Activated CD8-positive, alpha-beta T cell treated with anti-CD3 and anti-CD28 coated beads for 36 hours (primary cell): ENCODE data around the gene RUNX1. TPM values are rescaled to one million over a fixed set of nuclear protein-coding genes. Genes with fewer than 3 reads are reported as not detected.

Experiments
- ATAC-seq: fragments of 200-7000 bp; cut with Tn5 transposase; one replicate; pipeline ENCODE4 v1.10.0; 2021; ENCODE audit warnings: mild to moderate bottlenecking, moderate library complexity
- CTCF ChIA-PET: fragments of 350-600 bp; sonication (Branson Sonifier 250); formaldehyde crosslinking; loops from one replicate; lab custom pipeline; 2021; ENCODE audit warnings: antibody characterized with exemption; lab: Charles Lee
- POLR2A ChIA-PET: fragments of 350-600 bp; sonication (Branson Sonifier 250); formaldehyde crosslinking; loops from one replicate; lab custom pipeline; 2021; ENCODE audit warnings: antibody characterized with exemption; lab: Charles Lee
- DNase-seq: peaks from one replicate; pipeline ENCODE4 v3.0.0-alpha.2; 2020
- H3K27ac Mint-ChIP-seq: one replicate; pipeline ENCODE4 v1.8.0; 2021; ENCODE audit warnings: mild to moderate bottlenecking, mixed read lengths
- H3K27me3 Mint-ChIP-seq: one replicate; pipeline ENCODE4 v1.8.0; 2021; ENCODE audit warnings: mixed read lengths
- H3K36me3 Mint-ChIP-seq: one replicate; pipeline ENCODE4 v1.8.0; 2021; ENCODE audit warnings: low read depth, mixed read lengths
- H3K4me1 Mint-ChIP-seq: one replicate; pipeline ENCODE4 v1.8.0; 2021; ENCODE audit warnings: low read depth, mixed read lengths
- H3K4me3 Mint-ChIP-seq: one replicate; pipeline ENCODE4 v1.8.0; 2021; ENCODE audit warnings: mild to moderate bottlenecking, moderate library complexity, mixed read lengths
- H3K9me3 Mint-ChIP-seq: one replicate; pipeline ENCODE4 v1.8.0; 2021; ENCODE audit warnings: mixed read lengths
- CTCF ChIP-seq: fragments of 200-600 bp; IDR thresholded peaks from one replicate; pipeline ENCODE4 v1.8.0; 2022; ENCODE audit warnings: antibody characterized with exemption, mild to moderate bottlenecking
- intact Hi-C: fragments of 100-400 bp; cut with micrococcal nuclease; formaldehyde crosslinking; loops from one replicate; pipeline ENCODE4 v1.10.0; 2022
- total RNA-seq, 2 experiments: library from RNA; stranded (reverse); gene quantifications; one replicate each; pipeline ENCODE4 v1.2.3, GENCODE V29; 2021

The RUNX1 gene
- total RNA-seq, 2 experiments from 2014 or later: 18.7 to 19.0 TPM

GRCh38 chr21:34814529-34814951 is 234.6 kb downstream of the RUNX1 start:
- H3K36me3 Mint-ChIP-seq: peaks cover 21% of the 10 kb centered on the region
- intact Hi-C loops: no loop called here
- no peak for DNase-seq
- no peaks in the 10 kb centered on the region for H3K9me3 Mint-ChIP-seq
- no peak for TF ChIP-seq CTCF
- no peak overlapping the region for H3K27ac Mint-ChIP-seq
- no peak overlapping the region for H3K4me3 Mint-ChIP-seq
- ATAC-seq: no peak
- peaks cover 47% of the 10 kb centered on the region for H3K4me1 Mint-ChIP-seq
- no peaks in the 10 kb centered on the region for H3K27me3 Mint-ChIP-seq
- POLR2A ChIA-PET: no interaction called here
- CTCF ChIA-PET: no interaction called here

- ChIA-PET POLR2A (interaction anchor here (0.6 kb wide), 1 partner anchor 35 kb away, joined by 3 read pairs; no protein-coding TSS in a partner anchor), CTCF (interaction anchor here (0.6 to 2.5 kb wide), 2 partner anchors 67 to 253 kb away, joined by 3 to 8 read pairs; no protein-coding TSS in a partner anchor)
- no peak overlapping the region for H3K27ac Mint-ChIP-seq
- H3K4me3 Mint-ChIP-seq: no peak overlapping the region
- intact Hi-C loops: no loop called here
- peaks cover 58% of the 10 kb centered on the region for H3K4me1 Mint-ChIP-seq
- ATAC-seq (no peak), DNase-seq (no peak)
- peaks cover 25% of the 10 kb centered on the region for H3K36me3 Mint-ChIP-seq
- no peaks in the 10 kb centered on the region for H3K27me3 Mint-ChIP-seq
- no peaks in the 10 kb centered on the region for H3K9me3 Mint-ChIP-seq
- no peak for TF ChIP-seq CTCF
These were observed 235.7 kb downstream of the RUNX1 start for GRCh38 chr21:34813266-34813894.

- no peaks in the 10 kb centered on the region for H3K27me3 Mint-ChIP-seq
- ATAC-seq (no peak), DNase-seq (no peak)
- no peak for TF ChIP-seq CTCF
- H3K27ac Mint-ChIP-seq: no peak overlapping the region
- CTCF ChIA-PET: interaction anchor here (1.0 to 2.5 kb wide), 2 partner anchors 67 to 804 kb away, joined by 3 to 8 read pairs; no protein-coding TSS in a partner anchor
- intact Hi-C loops: no loop called here
- peaks cover 26% of the 10 kb centered on the region for H3K36me3 Mint-ChIP-seq
- no peaks in the 10 kb centered on the region for H3K9me3 Mint-ChIP-seq
- POLR2A ChIA-PET: interaction anchor here (1.6 to 1.8 kb wide), 2 partner anchors 25 to 75 kb away, joined by 3 to 5 read pairs; no protein-coding TSS in a partner anchor
- H3K4me1 Mint-ChIP-seq: peaks cover 65% of the 10 kb centered on the region
- H3K4me3 Mint-ChIP-seq: no peak overlapping the region
These were observed 236.4 kb downstream of the RUNX1 start for GRCh38 chr21:34812504-34813265.

- peak overlapping the region; percentile 24 for H3K27ac Mint-ChIP-seq
- H3K9me3 Mint-ChIP-seq: no peaks in the 10 kb centered on the region
- no peaks in the 10 kb centered on the region for H3K27me3 Mint-ChIP-seq
- DNase-seq (no peak), ATAC-seq (no peak)
- ChIA-PET CTCF (interaction anchor here (2.5 kb wide), 1 partner anchor 65 kb away, joined by 8 read pairs; no protein-coding TSS in a partner anchor), POLR2A (interaction anchor here (1.2 to 1.8 kb wide), 4 partner anchors 23 to 77 kb away, joined by 3 to 6 read pairs (median 4); no protein-coding TSS in a partner anchor)
- peaks cover 78% of the 10 kb centered on the region for H3K4me1 Mint-ChIP-seq
- H3K4me3 Mint-ChIP-seq: no peak overlapping the region
- TF ChIP-seq CTCF: no peak
- H3K36me3 Mint-ChIP-seq: peaks cover 32% of the 10 kb centered on the region
- intact Hi-C loops: no loop called here
These were observed 237.7 kb downstream of the RUNX1 start for GRCh38 chr21:34811368-34811767.
